H1 (cell line): ENCODE data around the gene WBP4. TPM values are rescaled to one million over a fixed set of nuclear protein-coding genes. Genes with fewer than 3 reads are reported as not detected.

ENCODE experiments used
- CTCF ChIA-PET: fragments of 300-600 bp; sonication (Branson Sonifier 250); formaldehyde crosslinking; loops from one replicate; lab custom pipeline; 2021; ENCODE audit not compliant: partially characterized antibody; lab: Charles Lee
- POLR2A ChIA-PET: fragments of 300-600 bp; sonication (Branson Sonifier 250); formaldehyde crosslinking; loops from one replicate; lab custom pipeline; 2021; ENCODE audit warnings: inconsistent platforms; ENCODE audit not compliant: partially characterized antibody; lab: Charles Lee
- DNase-seq, 2 experiments: peaks; one replicate each; pipeline versions ENCODE4 v3.0.0 to v3.0.0-alpha.2; 2010 to 2022; ENCODE audit warnings: low spot score in 2 of 2, low read depth in 1 of 2, mixed read lengths in 1 of 2
- FAIRE-seq: peaks from 2 replicates; lab custom pipeline; 2011; peaks lifted over from hg19 to GRCh38; lab: Jason Lieb, UNC
- H2AFZ ChIP-seq: 2 replicates; pipeline ENCODE4 v1.8.1; 2012; ENCODE audit warnings: low read length, inconsistent platforms
- H2AK5ac ChIP-seq: 2 replicates; pipeline ENCODE4 v1.6.1; 2013; ENCODE audit warnings: low read depth, low read length
- H2BK120ac ChIP-seq: replicated peaks from 2 replicates; pipeline ENCODE3; 2013; ENCODE audit warnings: low read depth, low read length, inconsistent platforms
- H2BK12ac ChIP-seq: 2 replicates; pipeline ENCODE4 v1.6.1; 2013; ENCODE audit warnings: low read depth, low read length
- H2BK15ac ChIP-seq: 2 replicates; pipeline ENCODE4 v1.6.1; 2013; ENCODE audit warnings: low read length
- H2BK20ac ChIP-seq: 2 replicates; pipeline ENCODE4 v1.6.1; 2013; ENCODE audit warnings: low read length
- H2BK5ac ChIP-seq: 2 replicates; pipeline ENCODE4 v1.6.1; 2013; ENCODE audit warnings: low read depth, low read length
- H3K14ac ChIP-seq: 2 replicates; pipeline ENCODE4 v1.6.1; 2013; ENCODE audit warnings: inconsistent platforms; ENCODE audit not compliant: insufficient read length
- H3K18ac ChIP-seq: 2 replicates; pipeline ENCODE4 v1.6.1; 2013; ENCODE audit warnings: low read length; ENCODE audit errors: extremely low read depth
- H3K23ac ChIP-seq: 2 replicates; pipeline ENCODE4 v1.6.1; 2013; ENCODE audit warnings: inconsistent platforms; ENCODE audit not compliant: insufficient read length
- H3K23me2 ChIP-seq: 2 replicates; pipeline ENCODE4 v1.6.1; 2013; ENCODE audit warnings: low read depth, low read length
- H3K27ac ChIP-seq: 2 replicates; pipeline ENCODE4 v1.6.1; 2011; ENCODE audit warnings: low read depth, low read length, inconsistent platforms
- H3K27me3 ChIP-seq, 4 experiments: replicated peaks in 1 of 4; 1 replicate in 1 of 4; 2 replicates in 3 of 4; pipeline versions ENCODE4 v1.6.1 to v1.8.1; 2011 to 2013; ENCODE audit warnings: low read length in 3 of 4, mild to moderate bottlenecking in 3 of 4, inconsistent platforms in 2 of 4, mixed read lengths in 2 of 4, moderate library complexity in 1 of 4; ENCODE audit not compliant: control insufficient read depth in 3 of 4, insufficient read depth in 3 of 4; ENCODE audit errors: extremely low read depth in 1 of 4
- H3K36me3 ChIP-seq, 4 experiments: 2 replicates each; pipeline versions ENCODE4 v1.6.1 to v1.8.1; 2011 to 2013; ENCODE audit warnings: mild to moderate bottlenecking in 4 of 4, low read length in 3 of 4, moderate library complexity in 2 of 4, control low read depth in 1 of 4, inconsistent platforms in 1 of 4; ENCODE audit not compliant: insufficient read depth in 4 of 4, control insufficient read depth in 2 of 4
- H3K4ac ChIP-seq: replicated peaks from 2 replicates; pipeline ENCODE3; 2013; ENCODE audit warnings: low read length, low read depth, mixed read lengths, inconsistent platforms; ENCODE audit not compliant: insufficient read length
- H3K4me1 ChIP-seq, 4 experiments: replicated peaks in 1 of 4; 1 replicate in 1 of 4; 2 replicates in 3 of 4; pipeline versions ENCODE4 v1.6.1 to v1.8.1; 2011 to 2013; ENCODE audit warnings: low read length in 3 of 4, inconsistent platforms in 2 of 4, mixed read lengths in 1 of 4; ENCODE audit not compliant: insufficient read depth in 4 of 4, control insufficient read depth in 3 of 4
- H3K4me2 ChIP-seq, 2 experiments: 2 replicates each; pipeline versions ENCODE4 v1.6.1 to v1.8.1; 2011 to 2013; ENCODE audit warnings: low read depth in 2 of 2, low read length in 2 of 2, control low read depth in 1 of 2, inconsistent platforms in 1 of 2, mild to moderate bottlenecking in 1 of 2; ENCODE audit not compliant: insufficient read depth in 1 of 2
- H3K4me3 ChIP-seq, 4 experiments: fragments of 200-600, 300-600 bp in 1 of 4; sonication (generic), shearing (Covaris generic), sonication (Bioruptor Twin) in 1 of 4; 2 replicates each; pipeline versions ENCODE4 v1.5.1 to v1.8.1; 2011 to 2016; ENCODE audit warnings: low read length in 4 of 4, low read depth in 3 of 4, control low read depth in 2 of 4, inconsistent platforms in 2 of 4, mild to moderate bottlenecking in 2 of 4, mixed read lengths in 1 of 4, moderate library complexity in 1 of 4; ENCODE audit not compliant: insufficient read depth in 2 of 4; ENCODE audit errors: extremely low read depth in 1 of 4
- H3K56ac ChIP-seq: replicated peaks from 2 replicates; pipeline ENCODE3; 2013; ENCODE audit warnings: low read depth, mild to moderate bottlenecking, mixed read lengths, low read length, inconsistent platforms; ENCODE audit not compliant: insufficient read length
- H3K79me1 ChIP-seq: 2 replicates; pipeline ENCODE4 v1.6.1; 2013; ENCODE audit warnings: low read depth, low read length, control low read depth
- H3K79me2 ChIP-seq, 2 experiments: 2 replicates each; pipeline versions ENCODE4 v1.6.1 to v1.8.1; 2012 to 2013; ENCODE audit warnings: low read length in 2 of 2, mild to moderate bottlenecking in 2 of 2, inconsistent platforms in 1 of 2; ENCODE audit not compliant: insufficient read depth in 2 of 2, control insufficient read depth in 1 of 2
- H3K9ac ChIP-seq, 4 experiments: replicated peaks in 1 of 4; 1 replicate in 1 of 4; 2 replicates in 3 of 4; pipeline versions ENCODE4 v1.6.1 to v1.8.1; 2011 to 2013; ENCODE audit warnings: low read depth in 3 of 4, low read length in 3 of 4, control low read depth in 2 of 4, mild to moderate bottlenecking in 2 of 4, moderate library complexity in 2 of 4, inconsistent platforms in 1 of 4; ENCODE audit errors: extremely low read depth in 1 of 4
- H3K9me3 ChIP-seq, 2 experiments: 2 replicates each; pipeline versions ENCODE4 v1.6.1 to v1.8.1; 2012 to 2013; ENCODE audit warnings: mild to moderate bottlenecking in 2 of 2, moderate library complexity in 2 of 2, control low read depth in 1 of 2, inconsistent platforms in 1 of 2, low read depth in 1 of 2, low read length in 1 of 2, mixed read lengths in 1 of 2; ENCODE audit not compliant: insufficient read depth in 2 of 2
- H4K20me1 ChIP-seq, 2 experiments: replicated peaks in 1 of 2; 2 replicates each; pipeline versions ENCODE3 to v1.8.1; 2011 to 2013; ENCODE audit warnings: inconsistent platforms in 2 of 2, low read length in 2 of 2, mild to moderate bottlenecking in 1 of 2; ENCODE audit not compliant: insufficient read depth in 2 of 2, control insufficient read depth in 1 of 2
- H4K5ac ChIP-seq: 2 replicates; pipeline ENCODE4 v1.6.1; 2013; ENCODE audit warnings: low read length, low read depth, mixed read lengths, inconsistent platforms; ENCODE audit not compliant: insufficient read length
- H4K8ac ChIP-seq: 2 replicates; pipeline ENCODE4 v1.8.0; 2013; ENCODE audit warnings: mild to moderate bottlenecking, moderate library complexity, low read length, inconsistent platforms; ENCODE audit not compliant: insufficient read depth; ENCODE audit errors: extremely low read depth
- H4K91ac ChIP-seq: replicated peaks from 2 replicates; pipeline ENCODE3; 2013; ENCODE audit warnings: low read length, mixed read lengths, inconsistent platforms; ENCODE audit not compliant: insufficient read length
- CEBPB ChIP-seq: IDR thresholded peaks from 2 replicates; pipeline ENCODE4 v1.6.1; 2012; ENCODE audit warnings: low read depth, low read length
- GABPA ChIP-seq: IDR thresholded peaks from 2 replicates; pipeline ENCODE4 v1.6.1; 2011; ENCODE audit warnings: mild to moderate bottlenecking, low read length, moderate library complexity, borderline replicate concordance; ENCODE audit not compliant: insufficient read depth
- HDAC2 ChIP-seq, 2 experiments: fragments of 300-600 bp in 1 of 2; sonication (generic) in 1 of 2; IDR thresholded peaks; 2 replicates each; pipeline ENCODE4 v1.6.1; 2011 to 2012; ENCODE audit warnings: low read depth in 2 of 2, low read length in 2 of 2, mild to moderate bottlenecking in 2 of 2, moderate library complexity in 2 of 2, borderline replicate concordance in 1 of 2, inconsistent platforms in 1 of 2
- SAP30 ChIP-seq: fragments of 300-600 bp; sonication (generic); IDR thresholded peaks from 2 replicates; pipeline ENCODE4 v1.7.1; 2012; ENCODE audit warnings: low read length, moderate library complexity, mild to moderate bottlenecking, inconsistent platforms; ENCODE audit not compliant: insufficient read depth, insufficient replicate concordance
- SIX5 ChIP-seq: IDR thresholded peaks from 2 replicates; pipeline ENCODE4 v1.6.1; 2011; ENCODE audit warnings: mild to moderate bottlenecking, low read depth, low read length
- ZNF274 ChIP-seq: IDR thresholded peaks from 2 replicates; pipeline ENCODE4 v1.7.0; 2012; ENCODE audit warnings: low read length, borderline replicate concordance; ENCODE audit errors: extremely low read depth
- WGBS, 2 experiments: shearing (Covaris generic) in 1 of 2; methylation state at CpG; one replicate each; pipeline versions ENCODE4 v1.1.6 to v1.1.7; 2013 to 2015; ENCODE audit warnings: low lambda C conversion rate in 2 of 2, mixed read lengths in 2 of 2, inconsistent platforms in 1 of 2, low coverage in 1 of 2, missing lambda C conversion rate in 1 of 2; ENCODE audit not compliant: insufficient replicate concordance in 2 of 2, insufficient coverage in 1 of 2, insufficient read length in 1 of 2; ENCODE audit errors: extremely low coverage in 1 of 2, missing lambda C conversion rate in 1 of 2; 5-methylcytosine and 5-hydroxymethylcytosine counted together
- polyA plus RNA-seq, 7 experiments: library from polyadenylated mRNA; depleted of rRNA in 3 of 7; stranded (reverse) in 5 of 7; unstranded in 2 of 7; fragments of >200 nt in 5 of 7; fragments of 200-250 nt in 2 of 7; gene quantifications; 1 replicate in 5 of 7; 2 replicates in 1 of 7; 4 replicates in 1 of 7; pipeline versions ENCODE4 v1.2.1 to v1.2.3, GENCODE V29; 2011 to 2013; ENCODE audit warnings: missing spikeins in 2 of 7, mixed read lengths in 2 of 7
- total RNA-seq: library from RNA; stranded (reverse); fragmentation: NEBNext Ultra II Directional; extraction: Animal tissue kit (Norgen Biotek cat#: 25700); gene quantifications from 2 replicates; pipeline ENCODE4 v1.2.1, GENCODE V29; 2021

The WBP4 gene
- total and polyA plus RNA-seq, 2 of the 8 experiments (the other 6 are each of a cell fraction or from before 2014, with no cell fraction given): 3.0 to 10.0 TPM

GRCh38 chr13:41034881-41035280 lies 26.4 kb upstream of the WBP4 start:
- 93% methylated on average over 5 of the region's 5 CpGs; no CpG with 5 or more reads in 1 of the 2 experiments for WGBS, 2 experiments
- FAIRE-seq: no peak
- POLR2A ChIA-PET: no interaction called here

More at GRCh38 chr13:41034881-41035280, 26.4 kb upstream of the WBP4 start:
- Histone ChIP-seq H3K27me3 (no peaks in the 10 kb centered on the region), H3K9me3 (no peaks in the 10 kb centered on the region), H2BK5ac (no peak overlapping the region), H3K4ac (no peak overlapping the region), H3K14ac (no peak overlapping the region), H4K8ac (no peak overlapping the region), H4K91ac (no peak overlapping the region), H2BK15ac (no peak overlapping the region), H2AFZ (no peak overlapping the region), H3K9ac (no peak overlapping the region), H3K79me1 (no peaks in the 10 kb centered on the region), H3K23me2 (no peaks in the 10 kb centered on the region), H3K4me1 (peaks cover 0 to 5% (median 0%) of the 10 kb centered on the region in 4 experiments; a peak in 1 of 7 replicates), H2BK20ac (no peak overlapping the region), H3K23ac (no peak overlapping the region), H2BK12ac (no peak overlapping the region), H3K27ac (no peak overlapping the region), H3K18ac (no peak overlapping the region), H3K79me2 (peaks cover 0 to 3% of the 10 kb centered on the region in 2 experiments; a peak in 1 of 4 replicates), H2BK120ac (no peak overlapping the region), H4K20me1 (no peaks in the 10 kb centered on the region), H4K5ac (no peak overlapping the region), H3K36me3 (no peaks in the 10 kb centered on the region), H2AK5ac (no peak overlapping the region), H3K4me2 (no peak overlapping the region), H3K56ac (no peak overlapping the region), H3K4me3 (no peak overlapping the region)
- DNase-seq: no peak
- TF ChIP-seq HDAC2 (IDR thresholded peaks at IDR 0.05; ENCODE audit: borderline replicate concordance in 1 of 2, low read depth in 2 of 2, low read length in 2 of 2) (no peak), GABPA (no peak), SAP30 (no peak), CEBPB (no peak), SIX5 (no peak), ZNF274 (no peak)
- CTCF ChIA-PET: no interaction called here
